Natural killer cell treated with Interleukin-12 subunit alpha and Interleukin-12 subunit beta and Interleukin-15 and Interleukin-18, amount 100 ng/mL, for 72 hours (primary cell): ENCODE results near the gene ANKRD39. TPM values are rescaled to one million over a fixed set of nuclear protein-coding genes. Genes with fewer than 3 reads are reported as not detected.

ENCODE experiments used
- ATAC-seq, 2 donors: fragments of 150-1000 bp; cut with Tn5 transposase in 1 of 2; sonication (Bioruptor Pico), chemical (Tn5 transposase) in 1 of 2; 2 replicates each; pipeline ENCODE4 v1.10.0; 2021
- DNase-seq: peaks from one replicate; pipeline ENCODE4 v3.0.0; 2022; ENCODE audit warnings: low spot score
- H3K27ac Mint-ChIP-seq, 2 donors: 1 replicate in 1 of 2; 2 replicates in 1 of 2; pipeline ENCODE4 v1.8.0; 2022; ENCODE audit warnings: mixed read lengths in 2 of 2, mild to moderate bottlenecking in 1 of 2, moderate library complexity in 1 of 2
- H3K27me3 Mint-ChIP-seq, 2 donors: 1 replicate in 1 of 2; 2 replicates in 1 of 2; pipeline ENCODE4 v1.8.0; 2022; ENCODE audit warnings: mixed read lengths in 2 of 2
- H3K36me3 Mint-ChIP-seq: one replicate; pipeline ENCODE4 v1.8.0; 2022; ENCODE audit warnings: mixed read lengths
- H3K4me1 Mint-ChIP-seq, 2 donors: 1 replicate in 1 of 2; 2 replicates in 1 of 2; pipeline ENCODE4 v1.8.0; 2022; ENCODE audit warnings: low read depth in 2 of 2, mixed read lengths in 2 of 2, mild to moderate bottlenecking in 1 of 2
- H3K4me3 Mint-ChIP-seq: one replicate; pipeline ENCODE4 v1.8.0; 2022; ENCODE audit warnings: mixed read lengths
- H3K9me3 Mint-ChIP-seq: 2 replicates; pipeline ENCODE4 v1.8.0; 2022; ENCODE audit warnings: mixed read lengths
- total RNA-seq, 2 donors: library from RNA; stranded (reverse); gene quantifications; one replicate each; pipeline ENCODE4 v1.2.3, GENCODE V29; 2022

The ANKRD39 gene
- total RNA-seq, 2 donors from 2014 or later, result 27.8 to 41.7 TPM

DNA sequence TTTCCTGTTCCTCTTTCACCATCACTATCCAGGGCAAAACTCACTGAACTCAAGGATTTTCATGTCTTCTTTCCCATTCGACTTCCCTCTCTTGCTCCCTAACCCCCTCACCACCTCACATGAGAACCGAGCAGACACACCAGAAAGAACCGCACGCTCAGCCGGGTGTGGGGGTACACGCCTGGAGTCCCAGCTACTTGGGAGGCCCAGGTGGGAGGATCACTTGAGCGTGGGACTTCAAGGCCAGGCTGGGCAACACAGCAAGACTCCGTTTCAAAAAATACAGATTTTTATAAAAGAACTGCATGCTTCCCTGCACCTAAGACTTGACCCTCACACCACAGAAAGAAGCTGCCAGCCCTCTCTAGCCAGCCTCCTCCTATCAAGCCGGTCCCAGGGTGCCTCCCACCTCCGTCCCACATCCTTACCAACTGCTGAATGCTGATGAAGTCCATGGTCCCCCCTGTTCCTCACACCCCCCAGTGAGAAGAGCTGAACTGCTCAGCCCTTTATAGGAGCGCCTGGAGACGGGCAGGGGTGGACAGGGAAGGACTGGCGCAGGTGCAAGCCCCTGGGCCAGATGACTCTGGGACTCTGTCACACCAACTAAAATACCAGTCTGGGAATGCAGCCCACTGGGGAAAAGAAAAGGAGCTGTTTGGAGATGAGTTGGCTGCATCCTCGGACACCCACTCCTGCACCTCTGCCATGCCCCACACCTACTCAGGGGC, 14.1 kb downstream of the ANKRD39 start, which contains the start of gene ANKRD23:
TSS of gene ANKRD23 (minus strand) at position 484 of the 731 bp plus-strand sequence. CDS start at position 455, 29 bp downstream.
- no peaks in the 10 kb centered on the region for H3K36me3 Mint-ChIP-seq
- ATAC-seq (no peak), DNase-seq (no peak)
- H3K27me3 Mint-ChIP-seq, result no peaks in the 10 kb centered on the region
- no peak within 1 kb of the TSS for H3K4me3 Mint-ChIP-seq
- peak within 1 kb of the TSS in 1 of 2 donors; percentile 3 for H3K27ac Mint-ChIP-seq
- H3K4me1 Mint-ChIP-seq, result peaks cover 0 to 10% of the 10 kb centered on the region in 2 donors
- no peaks in the 10 kb centered on the region for H3K9me3 Mint-ChIP-seq

DNA sequence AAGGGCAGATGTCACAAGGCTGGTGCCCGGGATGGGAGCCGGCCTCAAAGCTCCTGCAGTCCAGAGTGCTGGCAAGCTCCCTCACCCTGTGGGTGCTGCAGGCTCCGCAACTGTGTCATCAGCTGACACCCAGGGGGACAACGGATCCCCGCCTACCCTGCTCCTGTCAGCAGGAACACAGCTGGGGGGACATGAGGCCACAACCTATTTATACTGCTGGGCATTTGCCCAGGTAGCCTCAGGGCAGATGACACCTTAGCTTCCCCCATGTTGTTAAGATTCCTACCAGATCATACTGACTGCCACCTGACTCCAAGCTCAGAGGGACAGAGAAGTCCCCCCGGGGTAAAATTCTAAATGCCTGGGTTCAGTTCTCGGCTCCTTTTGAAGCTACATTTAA, 15.2 kb downstream of the ANKRD39 start:
- ATAC-seq (no peak), DNase-seq (no peak)
- H3K27me3 Mint-ChIP-seq, result no peaks in the 10 kb centered on the region
- H3K9me3 Mint-ChIP-seq, result no peaks in the 10 kb centered on the region
- H3K27ac Mint-ChIP-seq, result no peak overlapping the region
- no peak overlapping the region for H3K4me3 Mint-ChIP-seq
- H3K36me3 Mint-ChIP-seq, result no peaks in the 10 kb centered on the region
- peaks cover 0 to 10% of the 10 kb centered on the region in 2 donors for H3K4me1 Mint-ChIP-seq

DNA sequence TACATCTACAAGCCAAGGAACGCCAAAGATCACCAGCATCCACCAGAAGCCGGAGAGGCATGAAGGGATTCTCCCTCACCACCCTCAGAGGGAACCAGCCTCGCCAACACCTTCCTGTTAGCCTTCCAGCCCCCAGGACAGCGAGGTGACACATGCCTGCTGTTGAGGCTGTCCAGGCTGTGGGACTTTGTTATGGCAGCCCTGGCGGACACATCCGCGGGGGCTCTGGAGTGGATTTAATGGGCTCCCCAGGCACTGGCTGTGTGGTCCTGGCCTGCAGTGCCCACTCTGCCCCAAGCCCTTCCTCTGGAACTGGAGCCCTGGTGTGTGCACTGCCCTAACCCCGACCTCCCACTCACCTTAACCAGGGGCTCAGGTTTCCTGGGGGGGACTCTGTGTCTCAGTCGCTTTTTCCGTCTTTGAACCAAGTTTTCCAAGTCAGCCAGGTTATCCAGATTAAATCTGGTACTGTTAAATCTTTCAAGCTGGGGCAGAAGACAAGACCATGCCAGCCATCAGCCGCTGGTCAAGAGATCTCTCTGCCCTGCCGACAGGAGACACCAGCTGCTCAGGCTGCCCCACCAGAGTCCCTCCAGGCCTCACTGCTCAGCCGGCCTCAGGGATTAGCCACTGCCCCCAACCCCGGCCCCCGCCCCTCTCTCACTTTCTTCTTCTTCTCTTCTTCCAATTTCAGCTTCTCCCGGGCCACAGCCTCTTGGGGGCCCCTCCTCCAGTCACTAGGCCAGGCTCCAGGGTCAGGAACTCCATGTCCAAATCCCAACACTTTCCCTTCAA, 15.9 kb downstream of the ANKRD39 start:
- Mint-ChIP-seq H3K4me3 (no peak overlapping the region), H3K27ac (no peak overlapping the region), H3K9me3 (no peaks in the 10 kb centered on the region), H3K27me3 (no peaks in the 10 kb centered on the region), H3K36me3 (no peaks in the 10 kb centered on the region), H3K4me1 (peaks cover 0 to 10% of the 10 kb centered on the region in 2 donors)
- no peak for DNase-seq
- ATAC-seq, result no peak

DNA sequence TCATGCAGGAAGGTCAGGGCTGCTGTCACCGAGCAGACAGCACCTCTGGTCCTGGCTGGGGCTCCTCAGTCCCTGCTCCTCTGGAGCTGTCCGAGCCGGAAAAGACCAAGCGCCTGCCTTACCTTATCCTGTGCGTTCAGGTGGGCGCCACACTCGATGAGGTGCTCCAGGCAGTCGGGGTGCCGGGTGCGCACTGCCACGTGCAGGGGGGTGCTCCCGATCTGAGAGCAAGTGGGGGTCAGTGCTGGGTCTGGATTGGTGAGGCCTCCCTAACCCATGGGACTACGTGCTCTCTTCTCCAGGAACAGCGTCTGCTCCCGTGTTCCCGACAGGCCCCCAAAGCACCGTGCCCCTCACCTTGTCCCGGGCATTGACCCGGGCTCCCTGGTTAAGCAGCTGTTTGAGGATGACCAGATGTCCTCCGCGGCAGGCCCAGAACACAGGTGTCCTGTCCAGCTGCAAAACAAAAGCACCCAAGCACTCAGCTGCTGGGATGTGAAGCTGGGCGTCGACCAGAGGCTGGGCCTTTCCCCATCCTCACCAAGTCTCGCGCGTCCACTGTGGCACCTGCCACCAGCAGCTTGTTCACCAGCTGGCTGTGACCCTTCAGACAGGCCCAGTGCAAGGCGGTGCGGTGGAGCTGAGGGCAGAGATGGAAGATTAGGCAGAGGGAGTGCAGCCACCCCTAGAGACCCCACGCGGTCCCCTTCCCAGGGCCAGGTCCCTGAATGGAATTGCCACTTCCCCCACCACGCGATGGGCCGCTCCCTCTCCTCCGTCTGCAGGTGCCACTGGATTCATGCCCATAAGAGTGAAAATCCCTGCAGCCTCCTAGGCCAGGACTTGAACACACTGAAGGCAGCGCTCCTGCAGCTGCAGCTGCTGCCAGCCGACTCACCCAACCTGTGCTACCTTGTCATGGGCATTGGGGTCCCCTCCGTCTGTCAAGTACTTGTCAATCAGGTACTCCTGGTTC, 17.7 kb downstream of the ANKRD39 start:
- no peak for ATAC-seq
- H3K4me3 Mint-ChIP-seq, result peak overlapping the region; percentile 36
- H3K36me3 Mint-ChIP-seq, result no peaks in the 10 kb centered on the region
- no peaks in the 10 kb centered on the region for H3K9me3 Mint-ChIP-seq
- DNase-seq, result no peak
- H3K4me1 Mint-ChIP-seq, result peaks cover 0 to 10% of the 10 kb centered on the region in 2 donors
- H3K27ac Mint-ChIP-seq, result no peak overlapping the region
- no peaks in the 10 kb centered on the region for H3K27me3 Mint-ChIP-seq

DNA sequence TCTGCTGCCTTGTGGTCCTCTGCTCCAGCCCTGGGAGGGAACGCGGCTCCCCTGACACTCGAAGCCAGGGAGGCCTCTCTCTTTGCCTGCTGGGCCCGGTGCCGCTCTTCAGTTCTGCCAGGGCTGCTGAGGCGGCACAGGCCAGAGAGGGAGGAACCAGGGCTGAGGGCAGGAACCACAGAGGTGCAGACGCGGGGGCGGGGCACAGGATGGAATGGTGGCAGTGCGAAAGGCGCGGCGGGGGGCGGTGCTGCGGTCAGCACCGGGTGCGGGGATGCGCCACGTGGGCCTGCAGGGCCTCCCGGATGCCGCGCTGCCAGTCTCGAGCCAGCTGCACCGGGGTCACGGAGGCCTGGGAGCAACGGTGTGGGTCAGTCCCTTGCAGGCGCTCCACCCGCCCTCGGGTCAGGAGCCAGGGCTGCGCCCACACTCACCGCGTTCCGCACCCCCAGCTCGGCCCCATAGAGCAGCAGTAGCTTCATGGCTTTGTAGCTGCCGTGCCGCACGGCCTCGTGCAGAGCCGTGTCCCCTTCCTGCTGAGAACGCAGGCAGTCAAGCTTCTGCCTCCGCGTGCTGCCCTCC, 18.4 kb downstream of the ANKRD39 start:
- ATAC-seq, result peak; percentile 95 to 96
- H3K27me3 Mint-ChIP-seq, result no peaks in the 10 kb centered on the region

DNA sequence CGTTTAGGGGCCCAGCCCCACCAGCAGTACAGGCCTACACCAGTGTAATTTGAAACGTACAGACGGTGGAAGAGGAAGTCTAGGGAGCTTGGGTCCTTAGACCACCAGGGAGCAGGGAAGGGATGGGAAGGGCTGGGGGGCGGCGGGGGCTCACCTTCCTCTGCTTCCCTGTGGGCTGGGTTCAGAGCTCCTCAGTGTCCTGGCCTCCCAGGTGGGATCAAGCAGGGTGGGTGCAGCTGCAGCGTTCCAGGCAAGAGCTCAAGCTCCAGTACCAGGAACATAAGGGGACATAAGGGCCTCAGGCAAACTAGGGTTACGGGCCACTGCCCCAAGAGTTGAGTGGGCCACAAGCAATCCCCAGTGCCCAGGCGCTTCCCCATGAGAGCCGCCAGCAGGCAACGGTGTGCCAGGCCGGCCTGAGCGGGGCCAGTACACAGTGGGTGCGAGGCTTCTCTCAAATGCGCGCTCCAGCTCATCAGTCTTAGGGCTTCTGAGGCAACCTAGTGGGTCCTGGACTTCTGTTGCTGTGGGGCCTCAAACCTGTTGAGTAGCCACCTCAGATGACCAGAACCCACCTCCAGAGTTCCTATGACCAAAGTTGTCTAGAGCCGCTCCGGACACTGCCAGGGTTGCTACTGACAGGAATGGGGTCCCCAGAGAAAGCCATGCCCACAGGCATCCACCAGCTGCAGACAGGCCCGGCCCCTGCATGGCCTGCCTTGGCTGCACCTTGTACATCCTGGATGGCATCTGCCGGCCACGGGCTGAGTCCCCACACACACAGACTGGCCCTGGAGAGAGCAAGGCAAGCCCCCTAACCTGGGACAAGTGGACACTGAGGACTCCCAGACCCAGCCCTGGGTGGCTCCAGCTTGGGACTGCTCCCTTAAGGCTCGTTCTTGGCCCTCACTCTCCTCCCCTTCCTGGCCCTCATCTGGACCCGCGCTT, 19.2 kb downstream of the ANKRD39 start:
- ATAC-seq, result peak in 1 of 2 donors; percentile 2

More for the DNA sequence above, 18.4 kb downstream of the ANKRD39 start:
- no peaks in the 10 kb centered on the region for H3K9me3 Mint-ChIP-seq
- H3K27ac Mint-ChIP-seq, result no peak overlapping the region
- peak; percentile 86 for DNase-seq
- H3K36me3 Mint-ChIP-seq, result no peaks in the 10 kb centered on the region
- H3K4me1 Mint-ChIP-seq, result peaks cover 0 to 10% of the 10 kb centered on the region in 2 donors
- H3K4me3 Mint-ChIP-seq, result peak overlapping the region; percentile 60

DNA sequence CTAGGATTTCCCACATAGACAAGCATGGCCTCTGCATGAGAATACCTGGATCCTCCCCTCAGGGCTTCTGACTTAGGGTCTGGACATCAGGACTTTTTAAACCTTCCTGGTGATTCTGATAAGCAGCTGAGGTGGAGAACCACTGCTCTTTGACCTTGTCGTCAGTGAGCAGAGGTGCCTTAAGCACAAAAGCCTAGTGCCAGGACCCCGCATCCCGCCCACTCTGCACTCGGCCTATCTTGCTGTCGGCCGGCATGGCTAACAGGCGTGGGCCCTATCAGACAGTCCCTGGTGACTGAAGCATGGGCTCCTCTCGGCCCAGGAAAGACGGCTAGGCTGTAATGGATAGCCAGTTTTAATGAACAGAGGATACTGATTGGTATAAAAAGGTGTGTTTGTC, 20.2 kb downstream of the ANKRD39 start:
- H3K27ac Mint-ChIP-seq, result no peak overlapping the region
- H3K36me3 Mint-ChIP-seq, result no peaks in the 10 kb centered on the region
- H3K4me3 Mint-ChIP-seq, result no peak overlapping the region
- DNase-seq (no peak), ATAC-seq (no peak)
- H3K27me3 Mint-ChIP-seq, result no peaks in the 10 kb centered on the region
- H3K4me1 Mint-ChIP-seq, result peaks cover 0 to 6% of the 10 kb centered on the region in 2 donors
- H3K9me3 Mint-ChIP-seq, result no peaks in the 10 kb centered on the region

More for the DNA sequence above, 19.2 kb downstream of the ANKRD39 start:
- no peak for DNase-seq
- Mint-ChIP-seq H3K4me3 (peak overlapping the region; percentile 60), H3K36me3 (no peaks in the 10 kb centered on the region), H3K9me3 (no peaks in the 10 kb centered on the region), H3K27me3 (no peaks in the 10 kb centered on the region), H3K4me1 (peaks cover 0 to 10% of the 10 kb centered on the region in 2 donors), H3K27ac (no peak overlapping the region)

DNA sequence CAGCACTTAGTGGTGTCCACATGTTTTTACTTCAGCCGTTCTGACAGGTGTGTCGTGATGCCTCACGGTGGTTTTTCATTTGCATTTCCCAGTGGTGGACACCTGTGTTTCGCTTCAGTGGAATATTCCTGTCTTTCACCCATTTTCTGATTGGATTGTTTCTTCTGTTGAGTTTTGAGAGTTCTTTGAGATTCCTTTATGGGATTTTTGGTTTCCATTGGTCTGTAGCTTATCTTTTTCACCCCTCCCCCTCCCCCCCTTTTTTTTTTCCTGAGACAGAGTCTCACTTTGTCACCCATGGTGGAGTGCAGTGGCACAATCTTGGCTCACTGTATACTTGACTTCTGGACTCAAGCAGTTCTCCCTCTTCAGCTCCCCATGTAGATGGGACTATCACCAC, 22.0 kb downstream of the ANKRD39 start:
- Mint-ChIP-seq H3K36me3 (peaks cover 4% of the 10 kb centered on the region), H3K27me3 (no peaks in the 10 kb centered on the region), H3K9me3 (no peaks in the 10 kb centered on the region), H3K4me1 (peaks cover 0 to 6% of the 10 kb centered on the region in 2 donors), H3K27ac (no peak overlapping the region), H3K4me3 (no peak overlapping the region)
- no peak for DNase-seq
- ATAC-seq, result no peak

DNA sequence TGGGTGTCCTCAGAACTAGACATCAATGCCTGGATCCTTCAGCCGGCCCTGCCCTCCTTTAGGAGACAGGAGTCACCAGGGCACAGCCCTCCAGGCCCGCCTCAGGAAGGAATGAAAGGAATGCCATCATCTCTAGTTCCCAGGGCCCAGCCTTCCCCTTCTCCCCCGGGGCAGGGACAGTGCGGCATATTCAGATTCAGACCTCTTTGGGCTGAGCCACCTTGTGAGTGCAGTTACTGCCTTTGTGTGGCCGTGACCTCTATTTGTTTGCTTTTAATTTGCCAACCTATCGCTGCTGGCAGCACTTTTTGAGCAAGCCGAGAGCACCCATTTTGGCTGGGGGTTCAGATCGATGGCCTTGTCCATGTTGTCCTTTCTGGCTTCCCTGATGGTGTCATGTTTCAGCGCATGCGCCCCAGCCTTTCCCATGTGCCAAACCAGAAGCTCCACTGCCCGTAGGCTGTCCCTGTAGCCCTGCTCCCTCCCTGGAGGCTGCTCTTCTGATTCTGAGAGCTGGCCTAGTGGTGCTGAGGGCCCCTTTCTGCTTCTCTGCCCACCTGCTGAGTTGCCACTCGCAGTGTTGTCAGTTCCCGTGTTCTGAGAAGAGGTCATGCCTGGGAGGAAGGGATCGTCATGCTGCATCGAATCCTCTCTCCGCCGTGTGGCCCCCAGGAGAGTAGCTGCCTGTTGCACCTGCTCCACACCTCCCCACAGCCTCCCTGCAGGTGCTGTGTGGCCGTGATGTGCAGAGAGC, 24.9 kb downstream of the ANKRD39 start:
- H3K4me3 Mint-ChIP-seq, result no peak overlapping the region
- H3K36me3 Mint-ChIP-seq, result peaks cover 16% of the 10 kb centered on the region
- H3K9me3 Mint-ChIP-seq, result no peaks in the 10 kb centered on the region
- no peaks in the 10 kb centered on the region for H3K4me1 Mint-ChIP-seq
- no peaks in the 10 kb centered on the region for H3K27me3 Mint-ChIP-seq
- H3K27ac Mint-ChIP-seq, result no peak overlapping the region
- ATAC-seq (no peak), DNase-seq (no peak)

DNA sequence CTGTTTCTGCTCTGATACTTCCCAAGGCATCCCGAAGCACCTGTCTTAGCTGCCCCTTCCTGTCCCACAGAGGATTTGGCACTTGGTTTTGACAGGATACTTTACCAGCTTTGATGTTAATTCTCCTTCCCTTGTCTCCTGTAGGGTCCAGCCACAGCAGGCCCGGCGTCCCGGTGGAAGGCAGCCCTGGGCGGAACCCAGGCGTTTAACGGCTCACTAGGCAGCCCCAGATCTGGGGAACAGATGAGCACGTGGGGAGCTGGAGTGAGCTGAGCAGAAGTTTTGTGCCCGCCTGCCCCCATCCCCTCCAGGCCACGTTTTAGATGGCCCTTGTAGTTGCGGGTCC, 25.4 kb downstream of the ANKRD39 start:
- peaks cover 16% of the 10 kb centered on the region for H3K36me3 Mint-ChIP-seq
- no peaks in the 10 kb centered on the region for H3K4me1 Mint-ChIP-seq

DNA sequence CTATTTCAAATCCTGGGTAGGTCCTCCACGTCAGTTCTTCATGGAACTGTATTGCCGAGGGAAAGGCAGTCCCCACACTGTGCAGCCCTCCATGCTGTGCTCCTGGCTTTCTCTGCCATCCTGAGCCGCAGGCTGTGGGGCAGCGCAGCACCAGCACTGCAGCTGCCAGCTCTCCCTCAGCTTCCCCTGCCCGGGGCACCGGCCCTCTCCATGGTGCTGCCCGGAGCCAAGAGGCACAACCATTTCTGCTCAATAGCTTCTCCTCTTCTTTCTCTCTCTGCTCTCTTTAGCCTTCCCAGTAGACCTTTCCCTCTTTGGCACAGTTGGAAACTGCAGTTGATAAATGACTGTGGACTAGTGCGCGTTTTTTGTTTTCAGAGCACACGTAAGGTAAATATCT, 26.1 kb downstream of the ANKRD39 start:
- H3K4me3 Mint-ChIP-seq, result no peak overlapping the region
- H3K27ac Mint-ChIP-seq, result no peak overlapping the region
- H3K36me3 Mint-ChIP-seq, result peaks cover 16% of the 10 kb centered on the region
- H3K9me3 Mint-ChIP-seq, result no peaks in the 10 kb centered on the region
- DNase-seq, result no peak
- H3K4me1 Mint-ChIP-seq, result no peaks in the 10 kb centered on the region
- no peak for ATAC-seq
- H3K27me3 Mint-ChIP-seq, result no peaks in the 10 kb centered on the region

More for the DNA sequence above, 25.4 kb downstream of the ANKRD39 start:
- H3K9me3 Mint-ChIP-seq, result no peaks in the 10 kb centered on the region
- no peak for DNase-seq
- H3K4me3 Mint-ChIP-seq, result no peak overlapping the region
- no peak for ATAC-seq
- H3K27me3 Mint-ChIP-seq, result no peaks in the 10 kb centered on the region
- H3K27ac Mint-ChIP-seq, result no peak overlapping the region
